ENCODE results near the gene RNF167. TPM values are rescaled to one million over a fixed set of nuclear protein-coding genes. Genes with fewer than 3 reads are reported as not detected.

RNF167 gene
- total and polyA plus RNA-seq, 2 of the 4 experiments (the other 2 are of a cell fraction), result 13.1 to 79.5 TPM

- no peak for TF ChIP-seq USF2 (IDR thresholded peaks at IDR 0.05; ENCODE audit: low read depth, low read length)
- no peak for TF ChIP-seq BHLHE40 (IDR thresholded peaks at IDR 0.05; ENCODE audit: low read depth, low read length)
- no peak for TF ChIP-seq CEBPB (IDR thresholded peaks at IDR 0.05; ENCODE audit: low read depth, low read length)
Observed at GRCh38 chr17:4941319-4941610, 1.2 kb downstream of the RNF167 start (continued).

- H2AFZ ChIP-seq (replicated peaks; ENCODE audit: low read length, poor library complexity), result no peak overlapping the region
- no peak overlapping the region for H3K27ac ChIP-seq (ENCODE audit: insufficient read depth, low read length)
- dilution Hi-C loops (cut with HindIII; ENCODE audit: low sequenced_read_pairs, unreplicated experiment), result no loop called here
- no peak overlapping the region for H3K9ac ChIP-seq (ENCODE audit: low read depth, low read length)
- POLR2A ChIA-PET (ENCODE audit: unreplicated experiment), result no interaction called here
- H4K5ac ChIP-seq (ENCODE audit: low read depth, low read length), result no peak overlapping the region
- no peak overlapping the region for H2AK9ac ChIP-seq (replicated peaks; ENCODE audit: low read depth, low read length, poor library complexity)
- no peak overlapping the region for H3K14ac ChIP-seq (replicated peaks; ENCODE audit: low read depth, low read length)
- peaks cover 22 to 61% of the 10 kb centered on the region in 2 experiments; a peak in 3 of 4 replicates for H3K79me1 ChIP-seq (ENCODE audit: low read depth in 1 of 2, low read length in 2 of 2)
- H2AK5ac ChIP-seq (ENCODE audit: low read depth, low read length), result no peak overlapping the region
- peaks cover 15% of the 10 kb centered on the region; the same call in 1 of the 2 replicates for H3K9me1 ChIP-seq (ENCODE audit: insufficient read depth, low read length)
- H3K9me3 ChIP-seq (ENCODE audit: control insufficient read depth, insufficient read depth, low read length), result no peaks in the 10 kb centered on the region
- no peak for ATAC-seq (ENCODE audit: low read depth)
- intact Hi-C loops (cut with micrococcal nuclease), result no loop called here
- no peak overlapping the region for H2BK120ac ChIP-seq (ENCODE audit: low read depth, low read length)
- no peak overlapping the region for H3K4me3 ChIP-seq (ENCODE audit: insufficient read depth, low read depth, low read length)
- no TSS peak for BruUV-seq (replicated peaks)
- no peak overlapping the region for H2BK5ac ChIP-seq (ENCODE audit: low read depth, low read length, poor library complexity, severe bottlenecking)
- H3K56ac ChIP-seq (ENCODE audit: extremely low read depth, insufficient read depth, low read length), result no peak overlapping the region
- H2BK20ac ChIP-seq (ENCODE audit: low read depth, low read length), result no peak overlapping the region
- H3K36me3 ChIP-seq (ENCODE audit: control insufficient read depth, insufficient read depth, low read length), result peaks cover 46% of the 10 kb centered on the region
- DNase-seq, result no peak
- H4K20me1 ChIP-seq (ENCODE audit: insufficient read depth, low read length), result peaks cover 66% of the 10 kb centered on the region
- CTCF ChIA-PET, result no interaction called here
- no peaks in the 10 kb centered on the region for H3K27me3 ChIP-seq (ENCODE audit: control insufficient read depth, insufficient read depth, low read length)
- no peak overlapping the region for H4K8ac ChIP-seq (ENCODE audit: low read depth in 2 of 2, low read length in 2 of 2)
- H2BK15ac ChIP-seq (ENCODE audit: low read depth, low read length), result no peak overlapping the region
- H3K4ac ChIP-seq (ENCODE audit: low read depth, low read length), result no peak overlapping the region
- H3K23ac ChIP-seq (ENCODE audit: low read depth, low read length), result no peak overlapping the region
- H4K91ac ChIP-seq (ENCODE audit: insufficient read depth, low read depth, low read length), result no peak overlapping the region
- WGBS, 2 experiments (ENCODE audit: extremely low coverage in 2 of 2, insufficient read length in 1 of 2), result 86% methylated on average over 1 of the region's 13 CpGs; no CpG with 5 or more reads in 1 of the 2 experiments
- H3K4me1 ChIP-seq (ENCODE audit: control insufficient read depth, insufficient read depth, low read length), result peaks cover 19% of the 10 kb centered on the region
- in situ Hi-C loops (cut with MboI; ENCODE audit: low sequenced_read_pairs), result no loop called here
- no peak overlapping the region for H3K18ac ChIP-seq (ENCODE audit: low read depth, low read length)
- H3K4me2 ChIP-seq (ENCODE audit: low read depth, low read length), result no peak overlapping the region
- TF ChIP-seq MXI1 (IDR thresholded peaks at IDR 0.05; ENCODE audit: borderline replicate concordance, low read depth, low read length) (no peak), MAZ (IDR thresholded peaks at IDR 0.05; ENCODE audit: borderline replicate concordance, low read depth, low read length) (no peak), CTCF (conservative IDR thresholded peaks at IDR 0.05; ENCODE audit: low read depth, low read length) (no peak), CEBPB (IDR thresholded peaks at IDR 0.05; ENCODE audit: low read depth, low read length) (no peak), USF2 (IDR thresholded peaks at IDR 0.05; ENCODE audit: low read depth, low read length) (no peak), ELK1 (IDR thresholded peaks at IDR 0.05; ENCODE audit: borderline replicate concordance, low read depth, low read length) (no peak), RAD21 (IDR thresholded peaks at IDR 0.05; ENCODE audit: low read length) (no peak), CHD1 (IDR thresholded peaks at IDR 0.05; ENCODE audit: low read depth, low read length) (no peak), FOS (IDR thresholded peaks at IDR 0.05; ENCODE audit: low read depth, low read length) (no peak), RFX5 (IDR thresholded peaks at IDR 0.05; ENCODE audit: low read depth, low read length) (no peak)
Observed at GRCh38 chr17:4942760-4943508, 2.9 kb downstream of the RNF167 start.
